HG02970 (cell line): ENCODE measurements around the gene POTEF.
"Not testable (repeated sequence)": the region's sequence is repeated elsewhere in the genome, so short reads cannot be mapped to it uniquely, and the experiment has no call there.

ENCODE experiments used
- ATAC-seq: cut with Tn5 transposase; IDR thresholded peaks from one replicate; pipeline ENCODE4 v1.9.1; 2021; ENCODE audit warnings: mild to moderate bottlenecking, moderate library complexity, moderate number of reproducible peaks; ENCODE audit not compliant: unreplicated experiment, low FRiP score

POTEF gene

GRCh38 chr2:130129120-130129829 lies at the start of gene POTEF:
POTEF (minus strand) TSS chr2:130129222; CDS start chr2:130120515, 8,707 bp downstream.
- not testable (repeated sequence) for ATAC-seq

- not testable (repeated sequence) for ATAC-seq
Observed at GRCh38 chr2:130174866-130175265, 45.8 kb upstream of the POTEF start.

- no peak for ATAC-seq
Observed at GRCh38 chr2:130169896-130170295, 40.9 kb upstream of the POTEF start.

- ATAC-seq: not testable (repeated sequence)
Observed at GRCh38 chr2:130169163-130169562, 40.1 kb upstream of the POTEF start.

GRCh38 chr2:130166611-130167010 lies 37.6 kb upstream of the POTEF start:
- not testable (repeated sequence) for ATAC-seq

- no peak for ATAC-seq
Observed at GRCh38 chr2:130165293-130166016, 36.4 kb upstream of the POTEF start.

GRCh38 chr2:130162968-130163367 lies 33.9 kb upstream of the POTEF start:
- no peak for ATAC-seq

GRCh38 chr2:130162486-130162885 lies 33.5 kb upstream of the POTEF start:
- ATAC-seq: not testable (repeated sequence)

GRCh38 chr2:130160838-130161705 lies 32.0 kb upstream of the POTEF start:
- ATAC-seq: not testable (repeated sequence)

- no peak for ATAC-seq
Observed at GRCh38 chr2:130160131-130160530, 31.1 kb upstream of the POTEF start.

- not testable (repeated sequence) for ATAC-seq
Observed at GRCh38 chr2:130159376-130159775, 30.4 kb upstream of the POTEF start.

GRCh38 chr2:130158631-130159030 lies 29.6 kb upstream of the POTEF start:
- ATAC-seq: no peak

GRCh38 chr2:130157825-130158514 lies 28.9 kb upstream of the POTEF start:
- peak; percentile 76 for ATAC-seq

- ATAC-seq: not testable (repeated sequence)
Observed at GRCh38 chr2:130157354-130157753, 28.3 kb upstream of the POTEF start.

- ATAC-seq: no peak
Observed at GRCh38 chr2:130156624-130157004, 27.6 kb upstream of the POTEF start.

GRCh38 chr2:130155956-130156623 lies 27.1 kb upstream of the POTEF start:
- not testable (repeated sequence) for ATAC-seq

GRCh38 chr2:130154773-130155765 lies 26.0 kb upstream of the POTEF start:
- no peak for ATAC-seq

- not testable (repeated sequence) for ATAC-seq
Observed at GRCh38 chr2:130154423-130154770, 25.4 kb upstream of the POTEF start.
